Measurements from ENCODE around the gene SLC1A5.

The SLC1A5 gene

GRCh38 chr19:46739290-46739771 lies 49.1 kb downstream of the SLC1A5 start:
- DNase-seq = no peak

- DNase-seq = no peak
Observed at GRCh38 chr19:46737761-46738171, 50.6 kb downstream of the SLC1A5 start.

- no peak for DNase-seq
Observed at GRCh38 chr19:46737298-46737654, 51.1 kb downstream of the SLC1A5 start.

GRCh38 chr19:46736531-46737297 lies 51.7 kb downstream of the SLC1A5 start:
- no peak for DNase-seq

GRCh38 chr19:46733690-46734292 lies 54.6 kb downstream of the SLC1A5 start:
- no peak for DNase-seq

GRCh38 chr19:46732966-46733689 lies 55.3 kb downstream of the SLC1A5 start:
- DNase-seq = no peak

GRCh38 chr19:46732172-46732938 lies 56.0 kb downstream of the SLC1A5 start:
- no peak for DNase-seq

GRCh38 chr19:46731584-46731983 lies 56.8 kb downstream of the SLC1A5 start:
- DNase-seq = no peak

- no peak for DNase-seq
Observed at GRCh38 chr19:46731007-46731501, 57.3 kb downstream of the SLC1A5 start.

GRCh38 chr19:46730595-46730994 lies 57.8 kb downstream of the SLC1A5 start:
- no peak for DNase-seq

- no peak for DNase-seq
Observed at GRCh38 chr19:46730187-46730586, 58.2 kb downstream of the SLC1A5 start.

GRCh38 chr19:46729696-46730095 lies 58.7 kb downstream of the SLC1A5 start:
- DNase-seq = no peak

GRCh38 chr19:46728693-46729339 lies 59.6 kb downstream of the SLC1A5 start:
- peak; percentile 88 for DNase-seq

GRCh38 chr19:46728208-46728607 lies 60.2 kb downstream of the SLC1A5 start:
- DNase-seq = no peak

- DNase-seq = no peak
Observed at GRCh38 chr19:46727757-46728156, 60.6 kb downstream of the SLC1A5 start.

- no peak for DNase-seq
Observed at GRCh38 chr19:46726971-46727501, 61.4 kb downstream of the SLC1A5 start.

GRCh38 chr19:46726551-46726950 lies 61.8 kb downstream of the SLC1A5 start:
- DNase-seq = no peak

- DNase-seq = no peak
Observed at GRCh38 chr19:46725859-46726393, 62.5 kb downstream of the SLC1A5 start.

GRCh38 chr19:46725036-46725820 lies 63.2 kb downstream of the SLC1A5 start:
- DNase-seq = no peak

Data from CD4-positive, alpha-beta T cell treated with Interleukin-6 for 4 hours (primary cell).